ENCODE data around the gene SULF2.
"Not testable (repeated sequence)": the region's sequence is repeated elsewhere in the genome, so short reads cannot be mapped to it uniquely, and the experiment has no call there.

SULF2 gene

DNA sequence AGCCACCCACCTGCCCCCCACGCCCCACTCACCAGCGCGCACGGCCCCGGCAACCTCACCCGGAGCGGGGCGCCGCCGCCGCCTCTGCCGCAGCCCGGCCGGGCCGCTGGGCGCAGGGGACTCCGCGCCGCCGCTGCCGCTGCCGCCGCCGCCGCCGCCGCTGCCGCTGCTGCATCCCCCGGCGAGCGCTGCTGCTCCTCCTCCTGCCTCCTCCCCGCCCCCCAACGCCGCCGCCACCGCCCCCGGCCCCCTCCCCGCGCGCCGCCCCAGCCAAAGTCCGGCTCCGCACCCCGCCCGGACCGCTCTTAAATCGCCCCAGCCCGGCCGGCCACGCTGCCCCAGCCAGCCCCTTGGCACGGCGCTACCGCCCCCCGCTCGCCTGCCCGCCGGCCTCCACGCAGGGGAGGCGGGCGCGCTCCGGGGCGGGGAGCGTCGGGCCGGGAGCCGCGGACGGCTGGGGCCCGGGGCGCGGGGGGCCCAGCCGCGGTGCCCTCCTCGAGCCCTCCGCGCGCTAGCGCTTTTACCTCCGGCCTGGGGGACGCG, at the start of gene SULF2:
Gene SULF2 (minus strand): TSS at position 171 of the 543 bp plus-strand sequence. CDS start 28,118 bp downstream, outside the sequence.
- DNase-seq, result no peak

DNA sequence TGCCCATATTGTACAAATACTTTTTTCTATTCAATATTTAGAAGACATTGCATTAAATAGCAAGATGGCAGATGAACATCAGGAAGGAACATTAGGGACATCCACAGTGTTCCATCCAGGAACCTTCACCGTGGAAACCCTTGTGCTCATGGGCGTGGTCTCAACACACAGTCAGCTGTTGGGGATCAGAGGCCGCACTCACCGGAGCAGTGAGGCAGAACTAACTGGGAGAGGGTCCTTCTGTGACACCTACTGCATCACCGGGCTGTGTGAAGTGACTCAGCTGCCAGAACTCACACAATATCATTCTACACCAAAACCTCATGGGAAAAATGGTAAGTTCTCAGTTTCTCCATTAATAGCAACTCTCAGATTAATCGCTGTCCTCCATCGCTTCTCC, 46.4 kb upstream of the SULF2 start:
- DNase-seq, result not testable (repeated sequence)

DNA sequence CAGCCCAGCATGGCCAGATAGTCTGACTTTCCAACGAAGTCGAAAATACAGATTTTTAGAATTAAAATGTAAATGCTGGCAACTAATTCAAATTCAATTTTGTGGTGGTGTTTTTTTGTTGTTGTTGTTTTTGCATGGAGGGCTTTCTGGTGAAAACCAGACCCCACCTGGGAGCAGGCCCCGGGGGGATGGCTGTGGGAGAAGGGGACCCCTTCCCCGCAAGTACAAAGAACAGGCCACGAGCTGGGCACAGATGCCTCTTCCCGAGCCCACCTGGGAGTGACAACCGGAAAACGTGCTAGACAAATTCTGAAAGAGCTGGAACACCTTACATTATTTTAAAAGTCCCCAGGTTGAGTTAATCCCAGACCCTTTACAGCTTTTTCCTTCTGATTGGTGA, 41.4 kb upstream of the SULF2 start:
- not testable (repeated sequence) for DNase-seq

DNA sequence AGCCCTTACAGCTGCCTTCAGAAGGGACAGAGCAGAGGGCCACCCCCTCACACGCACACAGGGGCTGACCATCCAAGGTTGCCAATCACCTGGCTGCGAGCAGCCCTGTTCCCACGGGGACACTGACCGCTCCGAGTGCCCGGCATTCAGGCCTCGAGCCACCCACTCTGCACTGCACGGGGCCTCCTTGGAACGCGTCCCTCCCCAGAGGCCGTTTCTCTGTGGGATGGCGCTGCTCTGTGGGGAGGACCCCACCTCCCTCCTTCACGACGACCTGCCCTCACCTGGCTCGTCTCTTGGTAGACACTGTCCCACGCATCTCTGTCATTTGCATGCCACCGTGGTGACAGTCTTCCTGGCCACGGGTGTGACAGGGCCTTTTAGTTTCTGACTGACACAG, 40.7 kb upstream of the SULF2 start:
- not testable (repeated sequence) for DNase-seq

DNA sequence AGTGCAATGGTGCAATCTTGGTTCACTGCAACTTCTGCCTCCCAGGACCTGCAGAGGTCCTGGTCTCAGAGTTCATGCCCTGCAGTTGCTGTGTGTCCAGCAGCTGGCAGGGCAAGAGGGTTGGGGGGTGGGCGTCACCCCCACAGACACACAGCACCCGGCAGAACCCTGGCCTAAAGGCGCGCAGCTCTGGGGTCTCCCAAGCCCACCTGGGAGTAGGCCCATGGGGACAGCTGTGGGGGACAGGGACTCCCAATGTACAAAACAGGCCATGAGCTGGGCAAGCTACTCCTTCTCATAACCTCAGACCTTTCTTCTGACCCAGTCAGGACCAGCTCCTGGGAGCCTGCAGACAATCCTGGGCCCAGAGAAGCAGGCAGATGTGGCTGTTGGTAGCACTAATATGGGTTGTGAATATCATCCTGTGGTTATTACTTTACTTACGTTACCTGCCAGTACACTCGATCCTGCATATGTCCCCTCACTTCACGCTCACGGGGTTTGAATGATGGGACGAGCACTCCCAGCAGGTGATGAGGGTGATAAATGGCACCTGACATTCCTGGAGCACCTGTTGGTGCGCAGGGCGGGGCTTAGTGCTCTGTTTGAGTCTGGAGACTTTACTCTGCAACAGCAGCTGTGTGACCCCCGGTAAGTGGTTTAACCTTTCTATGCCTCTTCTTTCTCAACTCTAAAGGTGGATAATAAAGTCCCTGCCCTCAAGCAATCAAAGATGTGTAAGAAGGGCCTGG, 39.9 kb upstream of the SULF2 start:
- no peak for DNase-seq

DNA sequence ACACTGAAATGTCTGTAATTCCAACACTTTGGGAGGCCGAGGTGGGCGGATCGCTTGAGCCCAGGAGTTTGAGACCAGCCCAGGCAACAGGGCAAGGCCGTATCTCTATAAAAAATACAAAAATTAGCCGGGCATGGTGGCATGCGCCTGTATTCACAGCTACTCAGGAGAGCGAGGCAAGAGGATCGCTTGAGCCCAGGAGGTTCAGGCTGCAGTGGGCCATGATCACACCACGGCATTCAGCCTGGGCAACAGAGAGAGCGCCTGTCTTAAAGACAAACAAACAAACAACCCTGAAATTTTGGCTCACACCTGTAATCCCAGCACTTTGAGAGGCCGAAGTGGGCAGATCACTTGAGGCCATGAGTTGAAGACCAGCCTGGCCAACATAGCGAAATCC, 38.7 kb upstream of the SULF2 start:
- DNase-seq, result not testable (repeated sequence)

DNA sequence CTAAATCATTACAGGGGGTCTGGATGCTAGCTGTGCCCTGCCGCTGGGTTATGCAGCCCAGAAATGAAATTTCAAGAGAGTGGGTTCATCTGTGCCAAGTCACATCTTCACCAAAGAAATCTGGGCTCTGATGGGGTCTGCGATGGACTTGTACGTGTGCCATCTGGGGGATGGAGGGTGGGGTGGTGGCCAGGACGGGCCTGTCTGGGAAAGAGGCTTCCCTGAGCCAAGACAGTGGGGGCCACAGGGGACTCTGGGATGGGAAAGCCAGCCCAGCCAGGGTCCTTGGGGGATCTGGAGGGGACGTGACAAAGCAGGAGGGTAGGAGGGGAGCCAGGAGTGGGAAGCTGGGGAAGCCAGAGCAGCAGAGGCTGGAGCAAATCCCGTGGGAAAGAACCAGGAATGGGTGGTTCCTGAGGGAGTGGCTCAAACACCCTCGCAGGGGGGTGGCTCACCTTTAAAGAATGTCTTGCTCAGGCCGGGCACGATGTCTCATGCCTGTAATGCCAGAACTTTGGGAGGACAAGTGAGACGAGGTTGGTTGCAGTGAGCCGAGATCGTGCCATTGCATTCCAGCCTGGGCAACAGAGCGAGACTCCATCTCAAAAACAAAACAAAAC, 36.3 kb upstream of the SULF2 start:
- no peak for DNase-seq

DNA sequence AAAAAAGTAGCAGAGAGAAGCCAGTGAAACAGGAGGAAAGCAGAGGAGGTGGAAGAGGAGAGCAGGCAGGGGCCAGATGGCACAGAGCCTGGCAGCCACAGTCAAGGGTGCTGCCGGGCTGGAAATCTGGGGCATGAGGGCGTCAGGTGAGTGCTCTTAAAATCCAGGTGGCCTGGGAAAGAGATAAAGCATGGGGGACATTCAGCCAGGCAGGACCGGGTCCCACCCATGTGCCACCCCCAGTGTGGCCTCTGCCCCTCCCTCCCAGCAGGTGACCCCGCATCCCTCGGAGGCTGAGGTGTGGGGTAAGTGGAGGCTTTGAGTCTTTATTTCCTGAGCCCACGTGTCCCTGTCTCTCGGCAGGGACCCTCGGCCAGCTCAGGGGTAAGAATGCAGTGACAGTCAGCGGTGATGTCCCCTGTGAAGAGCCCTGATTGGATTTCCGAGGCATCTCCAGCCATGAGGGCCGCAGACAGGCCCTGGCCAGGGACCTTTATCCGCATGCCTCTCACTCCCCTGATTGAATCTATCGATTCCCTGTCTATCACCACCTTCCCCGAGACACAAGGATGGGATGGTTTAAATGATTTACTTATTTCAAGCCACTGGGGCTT, 33.8 kb upstream of the SULF2 start:
- DNase-seq, result no peak

DNA sequence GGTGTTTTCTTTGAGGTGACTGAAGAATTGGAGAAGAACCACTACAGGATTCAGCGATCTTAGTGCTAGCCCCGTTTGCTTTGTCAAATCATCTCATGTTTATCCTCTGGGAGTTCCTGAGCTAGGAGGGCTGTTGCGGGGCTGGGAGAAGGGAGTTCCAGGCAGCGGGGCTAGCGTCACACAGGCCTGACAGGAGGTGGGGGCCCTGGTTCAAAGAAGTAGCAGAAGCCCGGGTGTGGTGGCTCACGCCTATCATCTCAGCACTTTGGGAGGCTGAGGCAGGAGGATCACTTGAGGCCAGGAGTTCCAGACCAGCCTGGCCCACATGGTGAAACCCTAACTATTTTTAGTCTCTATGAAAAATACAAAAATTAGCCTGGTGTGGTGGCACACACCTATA, 33.2 kb upstream of the SULF2 start:
- DNase-seq, result no peak

DNA sequence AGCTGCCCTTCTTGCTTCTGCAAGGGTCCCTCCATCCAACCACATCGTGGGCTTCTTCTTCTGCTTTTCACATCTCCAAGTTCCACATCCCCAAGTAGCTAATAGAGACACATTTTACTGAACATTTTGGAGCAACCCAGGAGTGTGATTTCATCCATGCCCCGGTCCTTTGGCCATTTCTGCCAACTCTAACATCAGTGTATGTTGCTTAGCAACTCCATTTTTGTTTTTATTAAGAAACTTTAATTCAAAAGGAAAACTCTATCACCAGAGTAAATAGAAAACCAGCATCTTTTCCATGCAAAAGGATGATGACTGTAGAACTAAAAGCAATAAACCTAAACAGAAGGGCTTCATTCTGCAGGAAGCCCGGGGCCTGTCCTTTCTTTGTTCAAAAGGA, 32.7 kb upstream of the SULF2 start:
- no peak for DNase-seq

DNA sequence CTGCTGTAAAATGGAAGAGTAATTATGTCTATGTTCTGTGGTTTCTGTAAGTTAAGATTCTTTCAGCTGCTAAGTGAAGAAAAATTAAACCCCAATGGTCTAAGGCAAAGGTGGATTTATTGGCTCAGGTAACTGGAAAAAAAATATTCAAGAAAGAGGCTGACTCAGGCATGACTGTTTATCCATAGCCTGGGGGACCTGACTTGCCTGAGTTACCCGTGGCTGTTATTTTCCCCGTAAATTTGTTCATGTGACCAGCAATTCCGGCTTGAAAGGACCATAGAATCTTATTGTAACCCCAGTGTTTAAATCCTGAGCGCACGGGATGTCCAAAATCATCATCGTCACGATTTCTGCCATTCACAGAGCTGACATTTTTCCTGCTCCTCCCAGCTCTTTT, 32.3 kb upstream of the SULF2 start:
- no peak for DNase-seq

DNA sequence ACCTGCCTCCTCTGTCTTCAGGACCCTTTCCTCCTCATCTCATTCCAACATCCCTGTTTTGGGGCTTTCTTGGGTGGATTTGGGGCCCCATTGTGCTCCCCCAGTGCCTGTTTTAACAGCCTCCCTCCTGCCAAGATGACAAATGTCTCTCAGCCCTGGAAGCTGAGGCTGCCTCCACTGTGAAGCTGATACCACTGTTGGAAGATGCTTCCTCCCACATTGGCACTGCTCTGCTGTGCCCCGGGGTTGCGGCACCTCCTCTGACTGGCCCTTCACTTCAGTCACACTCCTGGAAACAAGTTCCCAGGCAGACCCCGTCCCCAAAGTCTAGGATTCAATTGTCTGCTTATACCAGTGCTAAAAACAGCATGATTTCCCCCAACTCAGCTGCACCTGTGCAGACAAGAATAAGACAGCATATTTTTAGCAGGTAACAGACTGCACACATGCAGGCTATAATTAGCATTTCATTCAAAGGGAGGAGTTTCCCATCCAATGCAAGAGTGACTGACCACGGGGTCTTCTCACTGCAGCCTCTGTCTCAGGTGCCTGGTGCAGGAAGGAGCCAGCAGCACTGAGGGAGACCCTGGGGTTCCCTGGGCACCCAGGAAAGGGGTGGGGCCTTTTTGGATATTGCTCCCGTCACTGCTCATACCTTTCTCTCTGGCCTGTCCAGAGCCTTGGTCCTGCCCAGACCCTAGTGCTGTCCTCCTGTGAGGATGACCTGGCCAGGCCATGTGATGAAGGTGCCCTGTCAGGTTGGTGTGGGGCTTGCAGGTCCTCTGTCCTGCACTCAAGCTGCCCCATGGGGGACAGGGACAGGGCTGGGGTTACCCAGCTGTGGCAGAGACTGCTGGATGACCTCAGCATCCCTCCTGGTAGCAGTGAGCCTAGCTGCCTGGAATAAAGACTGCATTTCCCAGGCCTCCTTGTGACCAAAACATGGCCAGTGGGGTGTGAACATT, 31.5 kb upstream of the SULF2 start:
- no peak for DNase-seq

DNA sequence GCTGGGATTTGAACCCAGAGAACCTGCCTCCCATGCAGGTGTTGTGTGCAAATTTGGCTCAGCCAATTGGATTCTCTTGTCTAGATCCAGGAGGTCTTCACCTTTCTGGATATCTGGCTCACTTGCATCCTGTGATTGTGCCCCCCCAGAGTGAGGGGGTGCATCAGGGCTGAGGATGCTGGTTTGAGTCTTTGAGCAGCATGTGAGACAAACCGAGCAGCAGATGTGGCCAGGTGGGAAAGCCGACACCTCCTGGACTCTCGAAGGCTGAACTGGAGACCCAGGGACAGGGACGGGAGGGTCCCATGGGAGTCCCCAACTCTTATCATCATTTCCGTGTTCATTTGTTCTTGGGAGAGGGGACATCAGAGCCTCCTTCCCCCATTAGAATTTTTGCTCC, 30.6 kb upstream of the SULF2 start:
- DNase-seq, result no peak

DNA sequence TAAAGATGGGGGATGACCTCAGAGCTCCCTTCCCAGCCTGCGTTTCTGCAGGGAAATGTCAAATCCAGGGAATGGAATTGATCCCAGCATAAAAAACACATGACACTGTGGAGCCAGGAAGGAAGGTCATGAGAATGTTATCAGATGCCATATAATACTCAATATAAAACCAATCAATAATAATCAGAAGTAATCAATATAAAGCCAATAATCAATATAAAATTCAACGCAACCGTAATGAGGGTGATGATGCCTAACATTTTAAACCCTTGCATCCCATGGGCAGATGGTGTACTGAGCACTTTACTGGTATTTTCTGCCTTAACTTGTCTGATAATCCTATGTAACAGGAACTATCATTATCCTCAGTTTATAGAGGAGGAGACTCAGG, 30.1 kb upstream of the SULF2 start:
- DNase-seq, result no peak

DNA sequence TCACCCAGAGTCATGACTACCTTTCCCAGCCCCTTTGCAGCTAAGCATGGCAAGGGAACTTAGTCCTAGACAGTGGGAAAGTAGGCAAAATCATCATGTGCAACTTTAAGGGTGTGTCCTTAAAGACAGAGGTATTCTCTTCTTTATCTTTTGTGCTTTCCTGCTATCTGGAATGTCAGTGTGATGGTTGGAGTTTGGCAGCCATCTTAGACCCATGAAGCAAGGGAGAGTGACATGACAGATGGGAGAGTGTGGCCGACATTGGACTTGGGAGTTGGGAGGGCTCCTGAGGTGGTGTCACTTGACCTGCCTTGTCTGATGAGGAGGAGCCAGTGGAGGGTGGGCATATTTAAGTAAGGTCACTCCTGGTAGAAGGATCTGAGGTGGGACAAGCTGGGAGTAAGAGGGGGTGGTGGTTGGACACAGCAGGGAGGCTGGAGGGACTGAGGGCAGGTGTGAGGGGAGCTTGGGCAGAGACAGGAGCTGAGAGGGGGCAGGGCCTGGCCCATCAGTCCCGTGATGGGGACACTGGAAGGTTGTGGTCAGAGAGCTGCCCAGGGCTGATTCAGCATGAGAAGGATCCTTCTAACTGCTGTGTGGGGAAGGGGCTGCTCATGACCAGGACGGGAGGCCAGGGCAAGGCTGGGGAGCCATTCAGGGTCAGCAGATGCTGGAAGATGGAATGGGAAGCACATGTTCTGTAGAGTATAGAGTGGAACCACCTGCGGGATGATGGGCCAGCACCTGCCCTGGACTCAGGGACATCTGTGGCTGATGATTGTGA, 29.5 kb upstream of the SULF2 start:
- no peak for DNase-seq

DNA sequence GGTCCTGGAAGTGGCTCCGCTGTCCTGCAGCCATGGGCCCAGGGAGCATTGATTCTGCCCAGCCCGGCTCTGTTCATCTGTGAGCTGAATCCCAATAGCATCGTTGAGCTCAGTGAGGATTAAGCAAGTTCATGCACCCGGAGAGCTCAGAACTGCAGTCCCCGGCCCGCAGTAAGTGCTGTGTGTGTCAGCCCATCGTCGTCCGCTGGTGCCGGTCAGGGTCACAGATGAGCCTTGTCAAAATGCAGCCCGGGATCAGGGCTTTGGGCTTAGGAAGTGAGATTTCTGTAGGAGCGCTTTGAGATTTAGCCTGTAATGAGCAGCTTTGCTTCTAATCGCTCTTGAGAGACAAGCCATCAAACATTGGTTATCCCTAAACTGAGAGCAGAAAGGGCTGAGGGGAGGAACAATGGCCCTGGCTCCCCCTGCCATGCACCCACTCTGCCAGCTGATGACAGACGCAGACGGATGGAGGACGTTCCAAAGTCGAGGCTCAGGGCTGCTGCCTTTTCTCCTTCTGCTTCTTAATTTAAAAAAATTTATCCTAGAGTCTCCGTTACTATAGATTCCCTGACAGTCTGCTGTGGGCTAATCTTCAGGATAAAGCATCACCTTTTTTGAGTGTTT, 25.6 kb upstream of the SULF2 start:
- DNase-seq, result no peak

DNA sequence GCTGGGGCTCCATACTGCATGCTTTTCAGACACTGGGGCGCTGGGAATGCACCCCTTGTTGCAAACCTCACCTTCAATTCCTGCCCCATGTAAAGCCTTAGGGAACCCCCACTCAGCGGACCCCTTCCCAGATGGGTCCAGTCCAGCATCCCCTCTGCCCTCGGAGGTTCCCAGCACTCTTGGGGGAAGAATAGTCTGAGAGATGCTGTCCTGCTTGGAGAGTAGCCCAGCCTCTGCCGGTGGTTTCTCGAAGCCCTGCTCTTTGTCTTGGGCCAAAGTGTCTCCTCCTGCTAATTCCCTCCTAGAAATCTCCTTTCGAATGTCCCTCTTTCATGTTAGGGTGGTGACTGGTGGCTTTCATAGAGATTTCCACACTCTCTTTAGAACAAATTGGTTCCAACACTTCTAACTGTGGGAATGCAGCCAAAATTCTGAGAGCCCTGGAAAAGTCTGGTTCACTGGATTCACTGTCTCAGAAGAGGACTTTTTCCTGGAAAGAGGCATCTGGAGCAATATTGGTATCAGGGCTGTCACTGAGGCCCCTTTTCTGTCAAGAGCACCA, 24.9 kb upstream of the SULF2 start:
- DNase-seq, result no peak

DNA sequence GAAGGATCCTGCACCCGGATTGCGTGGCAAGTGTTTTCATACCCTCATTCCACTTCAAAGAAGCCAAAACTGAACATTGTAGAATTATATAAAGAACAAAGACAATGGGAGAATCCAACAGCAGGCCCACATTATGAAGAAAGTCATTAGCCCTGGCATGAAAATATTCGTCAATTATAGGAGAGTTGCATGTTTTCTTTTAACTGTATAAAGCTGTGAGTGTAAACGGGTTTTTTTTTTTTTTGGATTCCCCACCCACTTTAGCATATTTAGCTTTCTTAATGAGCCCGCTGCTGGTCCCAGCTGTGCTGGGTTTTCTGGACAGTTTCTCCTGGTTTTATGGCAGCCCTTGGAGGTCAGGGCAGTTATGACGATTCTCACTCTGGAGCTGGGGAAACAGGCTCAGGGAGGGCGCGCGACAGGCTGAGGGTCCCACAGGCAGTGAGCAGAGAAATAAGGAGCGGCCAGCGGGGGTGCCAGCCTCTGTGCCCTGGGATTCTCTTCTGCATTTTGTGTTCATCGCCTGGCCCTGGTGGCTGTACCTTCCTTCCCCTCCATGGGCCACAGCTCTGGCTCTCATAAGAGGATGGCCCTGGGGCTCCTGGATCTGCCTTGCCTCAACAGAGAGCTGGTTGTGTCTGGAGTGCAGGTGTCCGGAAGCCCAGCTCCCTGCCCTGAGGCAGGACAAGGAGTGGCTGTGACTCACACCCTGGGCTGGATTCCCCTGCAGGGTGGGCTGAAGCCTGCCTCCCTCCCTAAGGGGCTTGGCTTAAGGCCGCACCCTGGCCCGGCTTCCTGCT, 24.1 kb upstream of the SULF2 start:
- DNase-seq, result no peak

DNA sequence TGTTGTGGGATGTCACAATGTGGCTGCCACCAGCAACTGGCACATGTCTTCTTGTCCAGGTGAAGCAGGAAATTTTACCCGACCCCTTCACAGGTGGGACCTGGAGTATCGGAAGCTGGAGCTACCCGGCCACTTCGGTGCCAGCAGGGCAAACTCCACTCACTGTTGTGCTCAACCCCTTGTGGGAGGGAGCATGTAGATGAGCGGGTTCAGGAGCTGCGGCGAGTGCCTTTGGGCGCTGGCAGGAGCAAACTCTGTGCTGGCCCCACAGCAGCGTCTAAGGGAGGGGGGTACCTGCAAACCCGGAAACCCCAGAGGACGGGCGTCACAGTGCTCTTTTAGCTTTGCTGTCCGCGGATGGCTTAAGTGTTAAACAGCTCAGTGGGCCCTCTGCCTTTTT, 20.7 kb upstream of the SULF2 start:
- no peak for DNase-seq

DNA sequence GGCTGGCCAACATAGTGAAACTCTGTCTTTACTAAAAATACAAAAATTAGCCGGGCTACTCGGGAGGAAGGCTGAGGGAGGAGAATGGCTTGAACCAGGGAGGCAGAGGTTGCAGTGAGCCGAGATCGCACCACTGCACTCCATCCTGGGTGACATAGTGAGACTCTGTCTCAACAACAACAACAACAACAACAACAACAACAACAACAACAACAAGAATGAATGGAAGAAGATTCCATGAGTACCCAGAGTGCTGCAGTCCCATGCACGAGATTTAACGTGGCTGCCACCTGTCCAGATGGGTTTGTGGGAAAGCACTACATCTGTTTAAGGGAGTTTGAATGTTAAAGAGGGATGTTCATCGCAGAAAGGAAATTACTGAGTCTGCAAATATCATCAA, 19.7 kb upstream of the SULF2 start:
- DNase-seq, result not testable (repeated sequence)

Data from hematopoietic multipotent progenitor cell treated with erythropoietin and hydrocortisone succinate and interleukin-3 and kit ligand, for 6 days (in vitro differentiated cells).